ENCODE results near the gene ITGA7.

DNA sequence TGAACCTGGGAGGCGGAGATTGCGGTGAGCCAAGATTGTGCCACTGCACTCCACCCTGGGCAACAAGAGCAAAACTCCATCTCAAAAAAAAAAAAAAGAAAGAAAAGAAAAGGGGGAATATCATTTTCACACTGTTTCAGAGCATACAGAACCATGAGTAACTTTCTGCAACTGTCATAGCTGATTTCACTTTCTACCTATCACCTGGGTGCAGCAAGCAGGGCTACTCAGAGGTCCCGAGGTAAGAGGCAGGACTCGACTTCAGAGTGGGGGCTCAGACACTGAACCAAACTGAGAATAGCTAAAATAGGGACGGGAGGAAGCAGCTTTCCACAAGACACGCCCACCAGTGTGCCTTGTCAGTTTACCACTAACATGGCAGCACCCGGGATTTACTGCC, 41.2 kb downstream of the ITGA7 start:
- TF ChIP-seq, protein P1, sequence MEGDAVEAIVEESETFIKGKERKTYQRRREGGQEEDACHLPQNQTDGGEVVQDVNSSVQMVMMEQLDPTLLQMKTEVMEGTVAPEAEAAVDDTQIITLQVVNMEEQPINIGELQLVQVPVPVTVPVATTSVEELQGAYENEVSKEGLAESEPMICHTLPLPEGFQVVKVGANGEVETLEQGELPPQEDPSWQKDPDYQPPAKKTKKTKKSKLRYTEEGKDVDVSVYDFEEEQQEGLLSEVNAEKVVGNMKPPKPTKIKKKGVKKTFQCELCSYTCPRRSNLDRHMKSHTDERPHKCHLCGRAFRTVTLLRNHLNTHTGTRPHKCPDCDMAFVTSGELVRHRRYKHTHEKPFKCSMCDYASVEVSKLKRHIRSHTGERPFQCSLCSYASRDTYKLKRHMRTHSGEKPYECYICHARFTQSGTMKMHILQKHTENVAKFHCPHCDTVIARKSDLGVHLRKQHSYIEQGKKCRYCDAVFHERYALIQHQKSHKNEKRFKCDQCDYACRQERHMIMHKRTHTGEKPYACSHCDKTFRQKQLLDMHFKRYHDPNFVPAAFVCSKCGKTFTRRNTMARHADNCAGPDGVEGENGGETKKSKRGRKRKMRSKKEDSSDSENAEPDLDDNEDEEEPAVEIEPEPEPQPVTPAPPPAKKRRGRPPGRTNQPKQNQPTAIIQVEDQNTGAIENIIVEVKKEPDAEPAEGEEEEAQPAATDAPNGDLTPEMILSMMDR (conservative IDR thresholded peaks at IDR 0.05), result no peak
- TF ChIP-seq ZFX (IDR thresholded peaks at IDR 0.05), result no peak
